ENCODE results near the gene ABCB4. TPM values are rescaled to one million over a fixed set of nuclear protein-coding genes. Genes with fewer than 3 reads are reported as not detected.

The ABCB4 gene
- total RNA-seq, 1 donor from 2014 or later: 0.30 TPM

DNA sequence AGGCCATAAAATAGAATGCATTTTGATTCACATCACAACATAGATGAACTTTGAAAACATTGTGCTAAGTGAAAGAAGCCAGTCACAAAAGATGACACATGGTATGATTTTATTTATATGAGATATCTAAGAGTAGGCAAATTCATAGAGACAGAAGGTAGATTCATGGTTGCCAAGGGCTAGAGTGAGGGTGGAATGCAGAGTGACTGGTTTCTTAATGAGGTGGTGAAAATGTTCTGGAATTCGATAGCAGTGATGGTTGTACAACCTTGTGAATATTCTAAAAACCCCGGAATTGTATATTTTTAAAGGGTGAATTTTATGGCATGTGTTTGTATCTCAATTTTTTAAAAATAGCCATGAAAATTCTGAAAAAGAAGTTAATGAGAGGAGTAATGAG, 42.9 kb downstream of the ABCB4 start:
- H3K27ac ChIP-seq: no peak overlapping the region

GRCh38 chr7:87427288-87427687, 48.2 kb downstream of the ABCB4 start:
- Histone ChIP-seq H3K36me3 (no peaks in the 10 kb centered on the region), H3K4me2 (no peak overlapping the region), H3K9ac (no peak overlapping the region), H3K27me3 (no peaks in the 10 kb centered on the region), H3K27ac (no peak overlapping the region), H3K4me3 (no peak overlapping the region), H2AFZ (replicated peaks) (no peak overlapping the region), H3K4me1 (no peaks in the 10 kb centered on the region), H3F3A (ENCODE audit: low read depth) (no peaks in the 10 kb centered on the region), H3K9me3 (ENCODE audit: low read depth) (no peaks in the 10 kb centered on the region), H3K79me2 (ENCODE audit: low read depth) (no peaks in the 10 kb centered on the region), H4K20me1 (ENCODE audit: low read depth) (no peaks in the 10 kb centered on the region)
- no peak overlapping the region for H3K27ac Mint-ChIP-seq
- H3K4me1 Mint-ChIP-seq: no peaks in the 10 kb centered on the region
- no peak for DNase-seq (ENCODE audit: low spot score)
- no peaks in the 10 kb centered on the region for H3K9me3 Mint-ChIP-seq
- H3K4me3 Mint-ChIP-seq: no peak overlapping the region
- H3K27me3 Mint-ChIP-seq (ENCODE audit: insufficient read depth, low read depth): no peaks in the 10 kb centered on the region
- peaks cover 2% of the 10 kb centered on the region for H3K36me3 Mint-ChIP-seq
- TF ChIP-seq EZH2phosphoT487 (IDR thresholded peaks at IDR 0.05) (no peak), EZH2 (IDR thresholded peaks at IDR 0.05) (no peak), CTCF (IDR thresholded peaks at IDR 0.05) (no peak)

More for the DNA sequence above, 42.9 kb downstream of the ABCB4 start:
- no peaks in the 10 kb centered on the region for H3K4me1 Mint-ChIP-seq
- Histone ChIP-seq H3K9me3 (ENCODE audit: low read depth) (no peaks in the 10 kb centered on the region), H3K4me1 (no peaks in the 10 kb centered on the region), H3K27me3 (no peaks in the 10 kb centered on the region), H2AFZ (replicated peaks) (no peak overlapping the region), H3F3A (ENCODE audit: low read depth) (no peaks in the 10 kb centered on the region), H3K36me3 (no peaks in the 10 kb centered on the region), H3K4me2 (no peak overlapping the region), H3K79me2 (ENCODE audit: low read depth) (no peaks in the 10 kb centered on the region), H3K9ac (no peak overlapping the region), H4K20me1 (ENCODE audit: low read depth) (no peaks in the 10 kb centered on the region), H3K4me3 (no peak overlapping the region)
- H3K4me3 Mint-ChIP-seq: no peak overlapping the region
- no peaks in the 10 kb centered on the region for H3K9me3 Mint-ChIP-seq
- H3K36me3 Mint-ChIP-seq: peaks cover 2% of the 10 kb centered on the region
- DNase-seq (ENCODE audit: low spot score): no peak
- H3K27ac Mint-ChIP-seq: no peak overlapping the region
- TF ChIP-seq EZH2 (IDR thresholded peaks at IDR 0.05) (no peak), CTCF (IDR thresholded peaks at IDR 0.05) (no peak), EZH2phosphoT487 (IDR thresholded peaks at IDR 0.05) (no peak)
- peaks cover 3% of the 10 kb centered on the region for H3K27me3 Mint-ChIP-seq (ENCODE audit: insufficient read depth, low read depth)

- Histone ChIP-seq H4K20me1 (ENCODE audit: low read depth) (no peaks in the 10 kb centered on the region), H3K27me3 (no peaks in the 10 kb centered on the region), H3K4me2 (no peak overlapping the region), H3K4me3 (no peak overlapping the region), H3F3A (ENCODE audit: low read depth) (no peaks in the 10 kb centered on the region), H2AFZ (replicated peaks) (no peak overlapping the region), H3K9ac (no peak overlapping the region), H3K36me3 (no peaks in the 10 kb centered on the region), H3K4me1 (no peaks in the 10 kb centered on the region), H3K79me2 (ENCODE audit: low read depth) (no peaks in the 10 kb centered on the region), H3K27ac (no peak overlapping the region), H3K9me3 (ENCODE audit: low read depth) (no peaks in the 10 kb centered on the region)
- Mint-ChIP-seq H3K4me1 (no peaks in the 10 kb centered on the region), H3K27ac (no peak overlapping the region), H3K36me3 (no peaks in the 10 kb centered on the region), H3K27me3 (ENCODE audit: insufficient read depth, low read depth) (no peaks in the 10 kb centered on the region), H3K4me3 (no peak overlapping the region), H3K9me3 (no peaks in the 10 kb centered on the region)
- TF ChIP-seq CTCF (IDR thresholded peaks at IDR 0.05): no peak
- DNase-seq (ENCODE audit: low spot score): no peak
These were observed 49.3 kb downstream of the ABCB4 start for GRCh38 chr7:87426160-87426559.

GRCh38 chr7:87424075-87424474, 51.4 kb downstream of the ABCB4 start:
- no peak overlapping the region for H3K9ac ChIP-seq
- TF ChIP-seq EZH2 (IDR thresholded peaks at IDR 0.05) (no peak), EZH2phosphoT487 (IDR thresholded peaks at IDR 0.05) (no peak), CTCF (IDR thresholded peaks at IDR 0.05) (no peak)
- H4K20me1 ChIP-seq (ENCODE audit: low read depth): no peaks in the 10 kb centered on the region
- Mint-ChIP-seq H3K4me3 (no peak overlapping the region), H3K4me1 (no peaks in the 10 kb centered on the region), H3K36me3 (no peaks in the 10 kb centered on the region), H3K27ac (no peak overlapping the region), H3K9me3 (peaks cover 1% of the 10 kb centered on the region), H3K27me3 (ENCODE audit: insufficient read depth, low read depth) (no peaks in the 10 kb centered on the region)
- no peak overlapping the region for H3K27ac ChIP-seq
- no peak overlapping the region for H2AFZ ChIP-seq (replicated peaks)
- no peaks in the 10 kb centered on the region for H3K27me3 ChIP-seq
- no peak for DNase-seq (ENCODE audit: low spot score)
- H3K4me1 ChIP-seq: no peaks in the 10 kb centered on the region
- no peaks in the 10 kb centered on the region for H3K9me3 ChIP-seq (ENCODE audit: low read depth)
- H3K4me2 ChIP-seq: no peak overlapping the region
- no peaks in the 10 kb centered on the region for H3K79me2 ChIP-seq (ENCODE audit: low read depth)
- H3K36me3 ChIP-seq: no peaks in the 10 kb centered on the region
- H3F3A ChIP-seq (ENCODE audit: low read depth): no peaks in the 10 kb centered on the region
- no peak overlapping the region for H3K4me3 ChIP-seq
